Amniotic stem cell (primary cell): ENCODE measurements around the gene SMARCD2.

Source experiments
- DNase-seq: peaks from one replicate; lab custom pipeline; 2025; lab: John Stamatoyannopoulos, UW

The SMARCD2 gene

GRCh38 chr17:63832014-63832413 is 10.5 kb downstream of the SMARCD2 start:
- no peak for DNase-seq

GRCh38 chr17:63831505-63831904 is 11.0 kb downstream of the SMARCD2 start:
- no peak for DNase-seq

GRCh38 chr17:63830904-63831491 is 11.5 kb downstream of the SMARCD2 start:
- DNase-seq, result no peak

GRCh38 chr17:63830278-63830677 is 12.2 kb downstream of the SMARCD2 start:
- no peak for DNase-seq

GRCh38 chr17:63828936-63829335 is 13.5 kb downstream of the SMARCD2 start:
- DNase-seq, result no peak

- DNase-seq, result no peak
Measured at GRCh38 chr17:63827801-63828221, 14.7 kb downstream of the SMARCD2 start.

- peak; percentile 87 for DNase-seq
Measured at GRCh38 chr17:63827002-63827800, 15.3 kb downstream of the SMARCD2 start, which contains the start of the genes FTSJ3 and PSMC5. FTSJ3 (minus strand) TSS chr17:63827663; CDS start chr17:63826902, 761 bp downstream. PSMC5 (plus strand) TSS chr17:63827431; CDS start chr17:63827491, 60 bp downstream.

- no peak for DNase-seq
Measured at GRCh38 chr17:63826468-63827001, 15.9 kb downstream of the SMARCD2 start.

- DNase-seq, result no peak
Measured at GRCh38 chr17:63824362-63824761, 18.1 kb downstream of the SMARCD2 start.

- no peak for DNase-seq
Measured at GRCh38 chr17:63823659-63824331, 18.7 kb downstream of the SMARCD2 start.

- DNase-seq, result no peak
Measured at GRCh38 chr17:63822537-63822936, 19.9 kb downstream of the SMARCD2 start.

- DNase-seq, result no peak
Measured at GRCh38 chr17:63821804-63822203, 20.7 kb downstream of the SMARCD2 start.

GRCh38 chr17:63820963-63821561 is 21.4 kb downstream of the SMARCD2 start:
- no peak for DNase-seq

GRCh38 chr17:63819585-63820537 is 22.6 kb downstream of the SMARCD2 start:
- no peak for DNase-seq

- no peak for DNase-seq
Measured at GRCh38 chr17:63819131-63819530, 23.4 kb downstream of the SMARCD2 start.

- no peak for DNase-seq
Measured at GRCh38 chr17:63817736-63818385, 24.6 kb downstream of the SMARCD2 start.

GRCh38 chr17:63816669-63817068 is 25.8 kb downstream of the SMARCD2 start:
- no peak for DNase-seq

GRCh38 chr17:63816123-63816522 is 26.4 kb downstream of the SMARCD2 start:
- no peak for DNase-seq

GRCh38 chr17:63809970-63810369 is 32.5 kb downstream of the SMARCD2 start:
- no peak for DNase-seq

GRCh38 chr17:63805591-63805990 is 36.9 kb downstream of the SMARCD2 start:
- DNase-seq, result no peak
